OCI-LY7 (cell line): Measurements from ENCODE around the gene SOWAHA. TPM values are rescaled to one million over a fixed set of nuclear protein-coding genes. Genes with fewer than 3 reads are reported as not detected.

Experiments used
- BruUV-seq: library from RNA; stranded (reverse); fragments of 400-500 nt; replicated peaks from 2 replicates; lab custom pipeline; 2021; lab: Mats Ljungman, UMichigan
- CTCF ChIA-PET: fragments of 300-600 bp; sonication (Branson Sonifier 250); formaldehyde crosslinking; loops from one replicate; lab custom pipeline; 2022; ENCODE audit warnings: antibody characterized with exemption; ENCODE audit not compliant: unreplicated experiment; lab: Charles Lee
- POLR2A ChIA-PET: fragments of 300-600 bp; sonication (Branson Sonifier 250); formaldehyde crosslinking; loops from one replicate; lab custom pipeline; 2022; ENCODE audit warnings: antibody characterized with exemption; lab: Charles Lee
- DNase-seq: peaks from one replicate; pipeline ENCODE4 v3.0.0-alpha.2; 2015; ENCODE audit warnings: low spot score
- H2AFZ ChIP-seq: fragments of 200-600 bp; sonication (generic), shearing (Covaris generic); 2 replicates; pipeline ENCODE4 v1.6.1; 2014; ENCODE audit warnings: mild to moderate bottlenecking, antibody characterized with exemption, low read length, moderate library complexity
- H3K27ac ChIP-seq: fragments of 200-600 bp; sonication (generic); 2 replicates; pipeline ENCODE4 v1.5.1; 2014; ENCODE audit warnings: mixed run types, low read depth, mild to moderate bottlenecking, moderate library complexity, low read length, inconsistent platforms; ENCODE audit not compliant: poor library complexity, severe bottlenecking
- H3K36me3 ChIP-seq: fragments of 200-600 bp; sonication (generic); 2 replicates; pipeline ENCODE4 v1.6.1; 2014; ENCODE audit warnings: mild to moderate bottlenecking, antibody characterized with exemption, low read length, moderate library complexity, mixed read lengths; ENCODE audit not compliant: insufficient read depth
- H3K4me1 ChIP-seq: fragments of 200-600 bp; sonication (generic); 2 replicates; pipeline ENCODE4 v1.5.1; 2014; ENCODE audit warnings: mild to moderate bottlenecking, low read length; ENCODE audit not compliant: insufficient read depth, poor library complexity, severe bottlenecking
- H3K4me2 ChIP-seq: fragments of 200-600 bp; sonication (generic); 2 replicates; pipeline ENCODE4 v1.6.1; 2014; ENCODE audit warnings: mild to moderate bottlenecking, low read length
- H3K4me3 ChIP-seq: fragments of 200-600 bp; sonication (generic); 2 replicates; pipeline ENCODE4 v1.5.1; 2014; ENCODE audit warnings: mild to moderate bottlenecking, low read depth, low read length; ENCODE audit not compliant: poor library complexity, severe bottlenecking
- H3K79me2 ChIP-seq: fragments of 200-600 bp; sonication (generic); 2 replicates; pipeline ENCODE4 v1.6.1; 2016; ENCODE audit warnings: low read depth, mild to moderate bottlenecking, low read length, moderate library complexity, mixed read lengths; ENCODE audit not compliant: insufficient read depth
- H3K9me2 ChIP-seq: fragments of 200-600 bp; sonication (generic); 2 replicates; pipeline ENCODE4 v1.6.1; 2016; ENCODE audit warnings: mild to moderate bottlenecking, low read length, mixed read lengths; ENCODE audit not compliant: insufficient read depth
- H3K9me3 ChIP-seq: fragments of 200-600 bp; sonication (generic); 2 replicates; pipeline ENCODE4 v1.6.1; 2014; ENCODE audit warnings: mild to moderate bottlenecking, mixed run types, low read length, mixed read lengths
- H4K20me1 ChIP-seq: fragments of 200-600 bp; sonication (generic); 2 replicates; pipeline ENCODE4 v1.6.1; 2014; ENCODE audit warnings: mild to moderate bottlenecking, antibody characterized with exemption, low read length, moderate library complexity, mixed read lengths; ENCODE audit not compliant: insufficient read depth
- CTCF ChIP-seq: fragments of 200-600 bp; sonication (generic); conservative IDR thresholded peaks from 2 replicates; pipeline ENCODE4 v1.5.1; 2014; ENCODE audit warnings: mild to moderate bottlenecking, antibody characterized with exemption, low read length, moderate library complexity, mixed read lengths
- EZH2phosphoT487 ChIP-seq: fragments of 200-600 bp; sonication (generic); IDR thresholded peaks from 2 replicates; pipeline ENCODE4 v1.6.1; 2018; ENCODE audit warnings: low read depth, borderline replicate concordance, mild to moderate bottlenecking, mixed run types, antibody characterized with exemption, low read length, moderate library complexity, mixed read lengths
- intact Hi-C: fragments of 100-400 bp; cut with micrococcal nuclease; formaldehyde crosslinking; loops from one replicate; pipeline ENCODE4 v1.10.0; 2022; ENCODE audit not compliant: unreplicated experiment
- total RNA-seq, 2 experiments: library from RNA; depleted of rRNA in 1 of 2; stranded (reverse); fragments of >200 nt in 1 of 2; shearing (Covaris generic) in 1 of 2; gene quantifications; 2 replicates each; pipeline ENCODE4 v1.2.3, GENCODE V29; 2014 to 2022

Gene SOWAHA
- total RNA-seq, 2 experiments from 2014 or later: not detected

DNA sequence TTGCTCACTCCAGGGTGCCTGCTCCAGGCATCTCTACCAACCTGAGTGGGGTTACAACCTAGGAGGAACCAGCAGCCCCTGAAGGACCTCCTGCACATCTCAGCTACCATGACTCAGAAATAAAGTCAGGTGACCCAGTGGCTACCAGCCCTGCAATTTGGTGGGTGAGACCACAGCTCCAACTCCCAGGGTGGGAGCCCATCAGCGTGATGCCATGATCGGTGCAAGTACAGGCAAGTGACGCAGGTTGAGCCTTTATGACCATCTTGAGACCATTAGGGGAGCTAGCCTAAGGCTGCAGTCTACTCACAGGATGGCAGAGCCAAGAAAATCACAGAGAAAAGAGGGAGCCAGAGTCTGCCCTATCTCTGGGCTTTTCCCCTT, 44.6 kb upstream of the SOWAHA start:
- intact Hi-C loops: no loop called here
- Histone ChIP-seq H3K27ac (no peak overlapping the region), H3K79me2 (no peaks in the 10 kb centered on the region), H3K4me1 (no peaks in the 10 kb centered on the region), H4K20me1 (no peaks in the 10 kb centered on the region), H3K4me3 (no peak overlapping the region), H3K9me3 (no peaks in the 10 kb centered on the region), H3K9me2 (no peaks in the 10 kb centered on the region), H3K4me2 (no peak overlapping the region), H3K36me3 (no peaks in the 10 kb centered on the region), H2AFZ (no peak overlapping the region)
- no peak for DNase-seq
- BruUV-seq: no TSS peak
- POLR2A ChIA-PET: no interaction called here
- CTCF ChIA-PET: no interaction called here
- TF ChIP-seq CTCF (no peak), EZH2phosphoT487 (no peak)

GRCh38 chr5:132770476-132771159, 42.5 kb upstream of the SOWAHA start:
- Histone ChIP-seq H3K4me3 (no peak overlapping the region), H4K20me1 (no peaks in the 10 kb centered on the region), H3K4me1 (no peaks in the 10 kb centered on the region), H3K27ac (no peak overlapping the region), H3K4me2 (no peak overlapping the region), H3K9me2 (no peaks in the 10 kb centered on the region), H3K36me3 (no peaks in the 10 kb centered on the region), H2AFZ (no peak overlapping the region), H3K9me3 (no peaks in the 10 kb centered on the region), H3K79me2 (no peaks in the 10 kb centered on the region)
- intact Hi-C loops: no loop called here
- ChIA-PET POLR2A (no interaction called here), CTCF (no interaction called here)
- TF ChIP-seq CTCF: no peak
- no peak for TF ChIP-seq EZH2phosphoT487
- DNase-seq: no peak
- no TSS peak for BruUV-seq

DNA sequence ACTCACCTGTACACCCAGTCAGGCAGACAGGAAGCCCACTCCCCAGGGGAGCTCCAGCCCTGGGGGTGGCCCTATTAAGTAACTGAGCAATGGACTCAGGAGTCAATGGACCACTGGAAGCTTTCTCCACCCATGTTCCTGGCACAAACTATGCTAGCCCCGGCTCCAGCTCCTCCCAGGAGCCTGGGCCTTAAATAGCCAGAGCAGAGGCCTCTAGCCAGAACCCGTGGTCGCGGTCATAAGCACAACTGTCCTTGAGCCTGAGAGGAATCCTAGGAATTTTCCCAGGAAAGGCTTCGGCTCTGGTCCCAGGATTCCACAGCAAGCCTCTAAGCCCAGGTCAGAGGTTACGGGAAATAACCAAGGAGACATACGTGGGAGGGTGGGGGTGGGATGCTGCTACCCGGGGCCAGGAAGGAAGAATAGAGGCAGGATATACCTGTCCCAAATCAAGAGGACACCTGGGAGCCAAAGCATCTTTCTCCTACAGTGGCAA, 41.6 kb upstream of the SOWAHA start:
- Histone ChIP-seq H3K4me2 (no peak overlapping the region), H3K27ac (no peak overlapping the region), H3K36me3 (no peaks in the 10 kb centered on the region), H2AFZ (no peak overlapping the region), H3K4me1 (peaks cover 6% of the 10 kb centered on the region), H3K4me3 (no peak overlapping the region), H3K9me2 (no peaks in the 10 kb centered on the region), H3K9me3 (no peaks in the 10 kb centered on the region), H3K79me2 (no peaks in the 10 kb centered on the region), H4K20me1 (no peaks in the 10 kb centered on the region)
- no TSS peak for BruUV-seq
- CTCF ChIA-PET: no interaction called here
- no peak for DNase-seq
- TF ChIP-seq EZH2phosphoT487 (no peak), CTCF (no peak)
- intact Hi-C loops: no loop called here
- POLR2A ChIA-PET: no interaction called here
